Kasumi-1 (cell line): Measurements from ENCODE around the gene ABTB2.

Experiments used
- DNase-seq, 2 experiments: peaks; one replicate each; lab custom pipeline; 2025; lab: John Stamatoyannopoulos, UW

Gene ABTB2

DNA sequence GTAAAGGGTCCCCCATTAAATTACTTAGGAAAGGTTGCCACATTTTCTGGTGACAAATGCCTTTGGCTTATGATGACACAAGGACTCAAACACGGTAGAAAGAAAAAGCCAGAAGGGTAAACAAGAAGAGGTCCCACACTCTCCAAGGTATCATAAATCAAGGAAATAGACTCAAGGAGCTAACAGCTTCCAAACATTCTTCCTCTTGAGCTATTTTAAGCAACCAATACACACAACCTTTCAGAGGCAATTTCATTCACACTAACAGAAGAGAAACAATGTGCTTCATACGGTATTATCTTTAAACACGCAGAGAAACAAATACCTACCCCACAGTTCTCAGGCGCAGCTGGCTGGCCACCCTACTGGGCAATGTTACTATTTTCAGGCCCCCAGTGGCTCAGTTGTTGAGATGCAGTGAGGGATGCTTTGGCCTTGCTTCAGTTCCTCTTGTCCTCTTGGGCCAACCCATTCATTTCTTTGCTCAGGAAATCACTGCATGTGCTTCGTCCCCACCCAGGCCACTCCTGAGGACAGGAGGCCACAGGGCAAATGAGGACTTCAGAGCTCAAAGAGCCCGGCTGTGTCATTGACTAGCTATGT is 15.8 kb downstream of the ABTB2 start:
- no peak for DNase-seq

DNA sequence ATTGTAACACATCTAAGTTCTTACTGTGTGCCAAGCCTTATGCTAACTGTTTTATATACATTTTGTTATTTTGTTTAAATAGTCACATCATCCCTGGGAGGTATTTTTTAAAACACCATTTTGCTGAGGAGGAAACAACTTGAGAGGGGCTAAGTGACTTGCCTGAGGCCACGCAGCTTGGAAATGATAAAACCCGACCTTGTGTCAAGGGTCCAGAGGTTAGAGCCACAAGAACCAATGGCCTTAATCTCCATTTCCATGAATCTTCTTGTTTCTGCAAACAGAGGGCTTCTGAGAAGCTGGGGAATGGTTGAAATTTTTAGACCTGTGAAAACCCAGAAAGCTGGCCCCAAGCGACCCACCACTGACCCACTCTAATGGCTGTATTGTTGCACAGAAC is 16.7 kb downstream of the ABTB2 start:
- no peak for DNase-seq

DNA sequence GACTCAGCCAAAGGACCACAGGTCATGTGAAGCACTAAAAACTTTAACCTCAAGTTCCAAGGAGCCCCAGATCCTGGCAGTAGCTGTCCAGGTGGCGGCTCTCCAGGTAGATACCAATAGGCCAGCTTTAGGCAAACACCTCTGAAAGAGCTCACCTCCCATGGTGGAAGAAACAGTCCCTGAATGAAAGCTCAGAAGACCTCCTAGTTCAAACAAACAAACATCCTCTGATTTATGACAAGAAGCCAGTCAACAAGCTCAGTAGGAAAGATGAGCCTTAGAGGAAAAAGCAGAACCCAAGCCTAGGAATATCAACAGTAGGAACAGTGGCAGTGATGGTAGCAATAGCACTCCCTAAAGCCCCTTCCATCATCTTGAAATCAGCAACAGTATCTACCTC is 17.2 kb downstream of the ABTB2 start:
- no peak for DNase-seq

DNA sequence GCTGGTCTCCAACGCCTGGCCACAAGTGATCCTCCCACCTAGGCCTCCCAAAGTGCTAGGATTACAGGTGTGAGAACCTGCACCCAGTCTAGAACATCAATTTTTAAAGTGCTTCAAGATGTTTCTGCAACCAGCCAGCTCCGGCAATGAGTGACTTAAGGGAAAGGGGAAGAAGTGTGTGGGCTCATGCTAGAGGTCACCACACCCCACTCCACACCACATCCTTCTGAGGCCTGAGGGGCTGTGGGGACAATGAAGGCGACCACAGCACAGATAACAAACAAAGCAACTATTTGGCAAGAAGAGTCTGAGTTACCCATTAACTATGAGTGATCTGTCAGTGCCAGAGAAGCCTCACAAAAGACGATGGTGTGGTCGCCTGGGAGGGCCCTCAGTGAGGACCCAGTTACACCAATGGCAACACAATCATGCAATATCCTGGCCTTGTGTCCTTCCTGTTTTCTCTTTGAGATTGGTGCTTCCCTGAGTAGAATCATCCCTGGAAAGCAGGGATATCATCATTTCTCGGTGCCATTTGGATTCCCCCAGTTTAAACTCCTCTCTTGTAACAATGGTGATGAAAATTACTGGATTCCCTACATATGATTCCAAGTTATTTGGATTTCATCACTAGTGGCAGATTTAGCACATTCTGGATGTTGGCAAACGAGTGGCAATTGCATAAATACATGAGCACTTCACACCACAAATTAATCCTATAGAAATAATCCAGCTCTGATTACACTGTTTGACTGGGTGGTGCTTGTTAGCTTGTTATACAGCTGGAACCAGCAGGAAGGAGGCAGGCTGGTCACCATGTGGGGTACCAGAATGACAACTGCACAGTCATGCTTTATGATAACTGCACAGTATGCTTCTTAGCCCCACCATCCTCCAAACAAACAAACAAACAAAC is 18.4 kb downstream of the ABTB2 start:
- peak; percentile 24 to 58 for DNase-seq

DNA sequence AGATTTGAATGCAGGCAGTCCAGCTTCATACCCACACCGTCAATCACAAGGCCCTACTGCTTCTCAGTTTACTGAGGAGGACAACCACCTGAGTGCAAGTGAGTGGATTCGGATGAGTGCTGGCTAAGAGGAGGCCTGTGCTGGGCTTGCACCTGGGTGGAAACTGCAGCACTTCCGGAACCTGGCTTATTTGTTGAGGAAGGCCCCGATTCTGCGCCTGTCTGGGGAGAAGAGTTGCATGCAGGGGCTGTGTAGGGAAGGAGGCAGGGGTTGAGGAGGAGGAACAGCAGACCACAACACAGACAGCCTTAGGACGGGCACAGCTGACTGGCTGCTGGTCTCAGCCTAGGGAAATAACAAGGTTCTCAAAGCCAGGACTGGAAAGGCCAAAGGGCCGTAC is 20.8 kb downstream of the ABTB2 start:
- peak in 1 of 2 experiments; percentile 3 for DNase-seq

DNA sequence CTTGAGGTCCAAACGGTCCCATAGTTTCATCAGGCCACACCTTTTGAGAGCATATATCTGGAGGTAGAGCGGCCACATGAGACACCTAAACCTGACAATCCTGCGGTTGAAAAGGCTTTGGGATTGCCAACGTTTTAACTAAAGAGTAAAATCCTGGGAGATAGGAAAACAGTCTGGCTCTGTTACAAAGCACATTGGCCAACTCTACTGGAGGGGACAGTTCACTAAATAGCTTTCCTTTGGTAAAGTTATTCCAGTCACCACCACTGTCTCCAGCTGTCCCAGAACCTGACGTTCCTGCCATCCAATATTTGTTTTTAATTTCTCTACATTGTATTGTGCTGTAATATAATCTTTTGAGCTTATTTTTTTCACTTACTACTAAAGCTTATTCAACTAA is 22.0 kb downstream of the ABTB2 start:
- DNase-seq = no peak

DNA sequence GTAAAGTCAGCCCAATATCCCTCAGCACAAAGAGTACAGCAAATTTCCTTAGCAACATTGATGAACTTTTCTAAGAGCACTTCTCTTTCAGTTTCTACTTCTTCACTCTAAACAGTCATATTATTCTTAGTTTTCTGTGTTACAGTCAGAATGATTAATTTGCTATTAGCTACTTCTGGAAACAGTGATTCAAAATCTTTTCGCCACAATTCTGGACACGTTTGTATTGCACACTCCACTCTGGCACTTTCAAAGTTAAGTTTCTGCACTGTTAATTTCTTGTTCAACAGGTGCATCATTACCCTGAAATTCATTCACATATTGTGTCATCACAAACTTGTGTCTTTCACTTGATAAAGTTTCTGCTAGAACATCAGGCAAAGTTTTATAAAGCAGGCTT is 22.5 kb downstream of the ABTB2 start:
- no peak for DNase-seq

DNA sequence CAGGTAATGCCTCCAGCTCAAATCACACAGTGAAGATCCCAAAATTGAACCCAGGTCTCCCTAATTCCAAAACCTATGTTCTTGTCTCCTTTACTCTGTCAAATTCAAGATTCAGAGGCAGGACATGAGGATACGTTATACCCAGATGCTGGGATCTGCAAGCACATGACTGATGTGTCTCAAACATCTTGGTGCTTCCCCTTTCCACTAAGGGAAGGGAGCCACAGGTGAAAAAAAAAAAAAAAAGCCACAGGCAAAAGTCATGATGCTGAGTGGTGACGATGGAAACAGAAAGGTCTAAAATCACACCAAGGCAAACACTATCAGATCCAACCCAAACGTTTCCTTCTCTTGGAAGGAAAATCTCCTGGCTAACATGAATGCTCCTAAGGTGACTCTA is 24.0 kb downstream of the ABTB2 start:
- DNase-seq = no peak

DNA sequence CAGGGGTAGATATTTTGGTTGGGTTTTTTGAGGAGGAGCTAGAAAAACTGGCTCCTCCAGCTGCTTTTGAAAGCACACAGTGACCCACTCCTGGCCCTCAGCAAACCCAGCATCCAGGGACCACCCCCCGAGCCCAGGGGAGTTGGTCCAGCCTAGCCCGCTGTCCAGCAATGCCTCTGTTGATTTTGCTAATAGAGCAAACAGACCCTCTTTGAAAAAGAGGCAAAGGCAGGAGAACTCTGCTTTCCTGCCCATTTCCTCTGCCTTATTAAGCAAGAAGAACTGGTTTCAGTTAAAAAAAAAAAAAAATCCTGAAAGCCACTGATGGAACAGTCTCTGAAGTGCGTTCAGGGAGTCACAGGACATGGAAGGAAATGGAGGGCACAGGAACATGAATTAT is 25.3 kb downstream of the ABTB2 start:
- DNase-seq = no peak

DNA sequence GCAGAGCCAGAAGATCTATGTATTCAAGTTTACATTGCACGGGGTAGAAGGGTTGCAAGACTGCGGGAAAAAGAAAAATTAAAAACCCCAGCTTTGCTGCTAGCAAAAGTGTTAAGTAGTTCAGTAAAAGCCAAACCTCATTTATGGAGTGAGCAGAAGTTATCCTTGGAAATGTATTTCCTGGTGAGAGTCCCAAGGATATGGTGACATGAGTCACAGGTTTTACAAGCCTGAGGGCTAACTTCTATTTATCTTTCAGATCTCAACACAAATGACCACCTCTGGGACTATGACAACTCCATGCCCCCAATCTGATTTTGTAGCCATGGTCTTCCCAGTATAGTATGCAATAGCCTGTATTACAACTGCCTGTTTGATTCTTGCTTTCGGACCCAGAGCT is 26.1 kb downstream of the ABTB2 start:
- DNase-seq = no peak

DNA sequence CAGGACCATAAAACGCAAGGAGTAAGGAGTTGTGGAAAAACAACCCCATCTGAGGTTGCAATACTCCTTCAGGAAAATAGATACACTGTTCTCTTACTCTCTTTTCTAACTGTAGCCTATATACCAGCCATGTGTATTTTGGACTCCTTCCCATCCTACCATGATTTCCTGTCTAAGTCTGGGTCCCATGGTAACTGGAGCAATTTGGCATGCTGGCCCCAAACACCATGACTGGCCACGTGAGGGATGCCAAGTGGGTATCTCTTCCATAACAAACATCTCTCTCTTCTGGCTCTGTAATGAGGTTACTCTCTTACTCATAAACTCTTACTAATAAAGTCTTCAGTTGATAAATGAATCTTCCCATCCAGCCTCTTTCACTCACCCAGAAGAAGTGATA is 26.5 kb downstream of the ABTB2 start:
- DNase-seq = no peak

DNA sequence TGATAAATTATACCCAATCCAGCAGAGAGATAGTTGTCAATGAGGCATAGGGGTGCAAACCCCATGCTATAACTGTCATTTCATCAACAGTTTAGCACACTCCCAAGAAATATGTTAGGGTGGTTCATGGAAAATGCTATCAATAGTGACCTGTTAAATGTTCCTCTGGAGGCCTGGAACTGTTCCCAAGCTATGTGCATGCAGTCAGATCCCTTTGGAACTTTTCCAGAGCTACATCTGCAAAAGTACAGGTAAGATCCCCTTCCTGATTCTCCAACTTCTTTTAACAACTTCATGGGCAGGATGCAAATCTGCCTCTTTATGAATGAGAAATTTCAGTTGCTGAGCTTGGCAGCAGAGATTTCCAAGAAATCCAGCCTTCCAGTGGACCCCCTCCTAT is 27.2 kb downstream of the ABTB2 start:
- DNase-seq = no peak

DNA sequence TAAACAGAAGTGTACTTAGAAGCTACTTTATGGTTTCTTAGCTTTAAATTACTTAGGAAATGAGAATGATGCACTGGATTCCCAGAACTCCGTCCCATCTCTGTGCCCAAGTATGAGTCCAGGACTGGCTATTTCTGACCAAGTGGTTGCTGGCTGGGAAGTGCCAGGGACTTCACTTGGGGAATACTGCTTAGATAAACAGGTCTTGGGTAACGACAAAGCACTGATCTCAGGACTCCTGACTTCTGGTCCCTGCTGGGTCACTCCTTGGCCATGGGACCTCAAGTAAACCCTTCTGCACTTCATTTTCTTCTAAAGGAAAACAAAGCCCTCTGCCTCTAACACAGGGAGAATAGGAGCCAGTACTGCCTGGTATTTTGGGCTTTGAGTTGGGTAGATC is 27.9 kb downstream of the ABTB2 start:
- DNase-seq = no peak

DNA sequence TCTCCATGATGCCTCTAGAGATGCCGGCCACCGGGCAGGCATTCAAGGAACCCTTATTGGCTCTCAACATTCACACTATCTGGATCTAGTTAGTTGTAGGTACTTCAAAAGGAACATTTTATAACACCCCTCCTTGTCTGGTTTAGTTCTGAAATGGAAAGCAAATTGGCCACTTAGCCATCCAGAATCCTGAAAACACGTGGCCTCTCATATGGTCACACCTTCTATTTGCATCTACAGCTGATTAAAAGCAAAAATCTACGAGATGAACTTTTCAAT is 29.2 kb downstream of the ABTB2 start:
- DNase-seq = no peak

DNA sequence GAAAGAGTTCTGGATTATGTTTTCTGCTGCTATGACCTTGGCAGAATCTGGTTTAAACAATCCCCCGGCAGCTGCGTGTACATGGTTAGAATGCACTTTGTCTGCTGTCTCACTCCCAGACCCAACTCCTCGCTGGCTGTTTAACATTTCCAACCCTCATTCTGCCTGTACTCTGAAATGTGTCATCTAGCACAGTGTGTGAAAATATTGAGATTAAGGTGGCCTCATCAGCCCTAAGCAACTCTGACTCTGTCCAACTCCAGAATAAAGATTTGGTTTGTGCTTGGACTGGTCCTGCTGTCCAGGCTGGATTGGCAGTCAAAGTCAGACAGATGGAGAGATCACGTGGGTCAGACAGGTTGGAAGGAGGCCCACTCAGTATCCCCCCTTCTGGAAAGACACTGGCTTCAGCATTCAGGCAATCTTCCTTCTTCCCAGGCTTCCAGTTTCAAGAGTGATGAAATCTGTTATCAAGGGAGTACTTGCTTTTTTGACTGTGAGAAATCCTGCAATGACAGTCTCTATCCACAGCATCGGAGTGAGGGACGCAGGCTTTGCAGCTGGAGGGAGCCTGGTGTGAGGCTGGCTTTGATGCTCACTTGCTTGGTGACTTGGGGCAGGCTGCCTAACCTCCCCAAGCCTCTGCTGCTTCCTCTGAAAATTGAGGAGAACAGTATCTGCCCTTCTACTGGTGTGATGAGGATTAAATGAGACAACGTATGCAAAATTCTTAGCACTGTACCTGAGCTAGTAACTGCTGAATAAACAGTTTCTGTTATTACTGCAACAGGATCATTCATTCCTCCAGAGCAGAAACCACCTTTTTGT is 29.8 kb downstream of the ABTB2 start:
- DNase-seq = no peak

DNA sequence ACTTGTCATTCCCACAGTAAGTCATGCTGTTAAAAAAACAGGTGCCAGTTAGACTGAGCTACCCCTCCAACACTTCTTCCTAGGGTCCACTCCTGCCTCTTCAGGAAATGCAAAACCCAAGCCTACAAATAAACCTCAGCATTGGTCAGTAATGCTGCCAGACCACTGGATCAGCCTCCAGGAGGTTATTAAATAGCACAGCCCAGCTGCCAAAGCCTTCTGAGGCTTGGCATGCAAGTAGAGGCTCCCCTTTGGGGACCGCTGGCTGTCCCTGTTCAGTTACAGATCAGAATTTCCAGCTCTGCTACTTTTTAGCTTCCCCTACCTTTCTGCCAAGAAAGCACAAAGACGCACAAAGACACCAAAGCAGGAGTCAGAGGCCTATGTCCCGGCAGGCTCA is 33.3 kb downstream of the ABTB2 start:
- no peak for DNase-seq

DNA sequence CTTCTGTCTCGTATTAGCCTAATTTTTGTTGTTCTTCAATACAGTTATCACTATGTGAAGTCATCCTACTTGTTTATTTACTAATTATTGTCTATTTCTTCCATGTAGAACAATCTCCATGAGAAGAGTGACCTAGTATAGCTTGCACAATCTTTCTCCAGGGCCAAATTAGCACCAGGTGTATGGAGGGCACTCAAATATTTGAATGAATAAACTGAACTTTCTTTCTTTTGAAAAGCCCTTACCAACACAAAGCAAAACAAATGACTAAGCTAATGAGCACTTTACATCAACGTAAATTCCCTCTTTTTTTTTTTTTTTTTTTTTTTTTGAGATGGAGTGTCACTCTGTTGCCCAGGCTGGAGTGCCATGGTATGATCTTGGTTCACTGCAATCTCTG is 34.2 kb downstream of the ABTB2 start:
- no peak for DNase-seq

DNA sequence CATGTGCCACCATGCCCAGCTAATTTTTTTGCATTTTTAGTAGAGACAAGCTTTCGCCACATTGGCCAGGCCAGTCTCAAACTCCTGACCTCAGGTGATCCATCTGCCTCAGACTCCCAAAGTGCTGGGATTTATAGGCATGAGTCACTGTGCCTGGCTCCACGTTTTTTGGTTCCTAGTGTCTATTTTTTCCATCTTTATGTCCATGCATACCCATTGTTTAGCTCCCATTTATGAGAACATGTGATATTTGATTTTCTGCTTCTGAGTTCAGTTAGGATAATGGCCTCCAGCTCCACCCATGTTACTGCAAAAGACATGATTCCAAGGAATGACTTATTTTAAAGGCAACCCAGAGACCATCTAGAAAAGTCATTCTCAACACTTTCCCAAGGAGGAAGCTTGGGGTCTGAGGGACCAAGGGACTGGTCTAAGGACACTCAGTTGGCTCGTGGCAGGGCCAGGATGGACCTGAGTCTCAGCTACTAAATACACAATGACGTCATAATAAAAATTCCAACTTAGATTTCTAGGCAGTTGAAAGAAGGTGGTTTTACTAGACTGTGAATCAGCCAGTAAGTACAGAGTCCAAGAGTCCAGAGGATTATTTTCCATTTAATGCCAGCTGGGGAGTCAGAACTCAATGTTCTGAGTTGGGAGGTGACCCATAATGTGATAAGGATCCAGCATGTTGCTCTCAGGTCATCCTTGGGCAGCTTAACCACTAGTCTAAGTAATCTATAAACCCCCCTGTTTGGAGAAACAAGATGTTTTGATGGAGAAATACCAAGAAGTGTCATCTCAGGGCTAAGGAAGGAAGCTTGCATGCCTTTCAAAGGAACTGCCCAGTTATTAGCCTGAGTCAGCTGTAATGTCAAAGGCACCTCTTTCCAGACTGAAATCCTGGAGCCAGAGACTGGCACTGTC is 39.4 kb downstream of the ABTB2 start:
- no peak for DNase-seq

DNA sequence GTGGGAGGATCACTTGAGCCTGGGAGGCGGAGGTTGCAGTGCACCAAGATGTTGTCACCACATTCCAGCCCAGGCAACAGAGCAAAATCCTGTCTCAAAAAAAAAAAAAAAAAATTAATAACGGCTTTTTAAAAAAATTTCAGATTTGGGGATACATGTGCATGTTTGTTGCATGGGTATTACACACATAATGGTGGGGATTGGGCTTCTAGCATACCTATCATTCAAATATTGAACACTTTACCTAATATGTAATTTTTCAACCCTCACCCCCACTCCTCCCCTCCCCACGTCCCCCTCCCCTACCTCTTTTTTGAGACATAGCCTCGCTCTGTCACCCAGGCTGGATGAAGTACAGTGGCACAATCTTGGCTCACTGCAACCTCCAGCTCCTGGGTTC is 40.1 kb downstream of the ABTB2 start:
- no peak for DNase-seq

DNA sequence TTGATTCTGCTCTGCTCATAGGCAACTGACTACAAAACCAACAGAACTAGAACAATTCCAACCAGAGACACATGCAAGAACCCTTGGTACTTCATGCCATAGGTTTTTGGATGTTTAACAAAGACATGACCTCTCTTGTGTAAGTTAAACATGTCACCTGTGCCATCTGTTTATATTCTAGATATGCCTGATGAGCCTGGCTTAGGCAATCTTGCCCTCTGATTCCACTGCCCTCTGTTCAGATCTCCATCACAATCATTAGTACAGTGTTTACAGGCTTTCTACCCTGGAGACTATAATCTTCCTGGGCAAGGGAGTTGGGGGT is 40.8 kb downstream of the ABTB2 start:
- DNase-seq = no peak

DNA sequence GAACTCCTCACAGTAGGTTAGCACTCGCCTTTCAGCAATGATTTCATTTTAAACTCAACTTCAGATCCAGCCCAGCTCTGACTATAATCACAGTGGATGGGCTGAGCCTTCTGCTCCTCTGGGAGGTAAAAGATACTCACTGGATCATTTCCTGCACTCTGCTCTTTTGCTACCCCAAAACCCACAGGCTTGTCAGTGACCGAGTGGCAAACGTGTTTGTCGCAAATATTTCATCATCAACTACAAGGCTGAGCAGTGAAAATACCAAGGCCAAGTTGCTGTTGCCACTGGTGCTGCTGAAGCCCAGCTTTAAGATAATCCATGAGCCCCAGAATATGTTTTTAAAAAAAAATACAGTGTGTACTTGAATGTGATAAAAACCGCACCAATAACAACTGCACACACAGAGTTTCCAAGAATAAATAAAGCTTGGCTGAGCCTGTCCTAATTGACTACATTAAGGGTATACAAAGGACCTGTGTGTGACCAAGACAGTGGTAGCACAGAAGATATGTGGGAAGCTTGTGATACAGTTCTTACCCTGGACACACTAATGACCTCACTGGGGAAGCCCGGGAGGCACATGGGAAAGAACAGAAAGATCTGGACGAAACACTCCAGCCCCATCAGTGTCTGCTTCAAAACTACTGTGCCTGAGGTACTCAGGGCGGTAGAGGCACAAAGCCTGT is 41.3 kb downstream of the ABTB2 start:
- peak; percentile 19 to 22 for DNase-seq

DNA sequence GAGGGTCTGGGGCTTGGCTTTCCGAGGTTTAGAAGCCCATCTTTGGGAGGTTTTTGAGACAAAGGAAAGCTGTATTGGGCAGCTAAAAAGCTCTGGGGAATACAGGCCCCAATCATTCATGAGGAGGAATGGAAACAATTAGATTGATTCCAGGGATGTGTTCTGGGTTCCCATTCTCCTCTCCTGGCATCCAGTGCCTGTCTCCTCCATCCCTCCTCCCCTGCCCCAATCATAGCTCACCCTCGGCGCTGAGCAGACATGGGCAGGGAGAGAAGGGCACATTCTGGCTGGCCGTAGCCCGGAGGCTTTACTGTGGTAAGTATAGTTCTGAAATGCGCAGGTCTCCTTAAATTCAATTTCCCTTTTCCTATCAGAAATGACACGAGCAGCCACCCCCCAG is 42.4 kb downstream of the ABTB2 start:
- no peak for DNase-seq
